ENCODE data around the gene RNASE8.

Gene RNASE8

GRCh38 chr14:21054123-21054767, 3.4 kb upstream of the RNASE8 start:
- no peak for DNase-seq

- DNase-seq: no peak
Measured at GRCh38 chr14:21054768-21055145, 2.9 kb upstream of the RNASE8 start.

GRCh38 chr14:21055432-21056117, 2.0 kb upstream of the RNASE8 start:
- no peak for DNase-seq

- no peak for DNase-seq
Measured at GRCh38 chr14:21056520-21057163, 980 bp upstream of the RNASE8 start.

- DNase-seq: no peak
Measured at GRCh38 chr14:21058903-21059302, 1.3 kb downstream of the RNASE8 start.

- no peak for DNase-seq
Measured at GRCh38 chr14:21059842-21060613, 2.4 kb downstream of the RNASE8 start.

- DNase-seq: no peak
Measured at GRCh38 chr14:21060614-21061346, 3.2 kb downstream of the RNASE8 start.

- no peak for DNase-seq
Measured at GRCh38 chr14:21061347-21061668, 3.7 kb downstream of the RNASE8 start.

GRCh38 chr14:21063479-21063878, 5.9 kb downstream of the RNASE8 start:
- no peak for DNase-seq

- DNase-seq: no peak
Measured at GRCh38 chr14:21066882-21067502, 9.4 kb downstream of the RNASE8 start.

- DNase-seq: no peak
Measured at GRCh38 chr14:21068521-21069387, 11.1 kb downstream of the RNASE8 start.

GRCh38 chr14:21069388-21070082, 11.9 kb downstream of the RNASE8 start:
- DNase-seq: no peak

- DNase-seq: no peak
Measured at GRCh38 chr14:21070083-21070609, 12.5 kb downstream of the RNASE8 start, which contains the start of gene ARHGEF40. Gene ARHGEF40, plus strand, starts transcription at chr14:21070304. Its CDS starts 93 bp downstream, at chr14:21070397.

GRCh38 chr14:21070610-21071224, 13.1 kb downstream of the RNASE8 start:
- no peak for DNase-seq

GRCh38 chr14:21071225-21072030, 13.8 kb downstream of the RNASE8 start:
- DNase-seq: no peak

- no peak for DNase-seq
Measured at GRCh38 chr14:21072031-21072473, 14.4 kb downstream of the RNASE8 start.

- no peak for DNase-seq
Measured at GRCh38 chr14:21072781-21073339, 15.2 kb downstream of the RNASE8 start.

GRCh38 chr14:21073921-21074320, 16.3 kb downstream of the RNASE8 start:
- no peak for DNase-seq

Measured in NK-92 treated with Interleukin-12 subunit alpha and Interleukin-12 subunit beta, amount 100 ng/mL, for 24 hours (cell line).